A549 (cell line): ENCODE data around the gene CCDC182.

Experiments used
- CTCF ChIP-seq: fragments of >200 bp; sonication (Bioruptor Twin); formaldehyde crosslinking; IDR thresholded peaks from 3 replicates; pipeline ENCODE4 v1.5.1; 2016
- ESRRA ChIP-seq: fragments of 150-350 bp; IDR thresholded peaks from 2 replicates; pipeline ENCODE4 v1.6.1; 2014; ENCODE audit warnings: mild to moderate bottlenecking, low read length, borderline replicate concordance
- POLR2A ChIP-seq: IDR thresholded peaks from 2 replicates; pipeline ENCODE4 v1.6.1; 2012; ENCODE audit warnings: mild to moderate bottlenecking, low read length
- RAD21 ChIP-seq, 2 experiments: fragments of >200 bp in 1 of 2; sonication (Bioruptor Twin) in 1 of 2; formaldehyde crosslinking in 1 of 2; IDR thresholded peaks in 1 of 2; conservative IDR thresholded peaks in 1 of 2; 2 replicates in 1 of 2; 3 replicates in 1 of 2; pipeline ENCODE4 v1.6.1; 2012 to 2018; ENCODE audit warnings: inconsistent platforms in 1 of 2
- RFX5 ChIP-seq: fragments of 450-650 bp; IDR thresholded peaks from 2 replicates; pipeline ENCODE4 v1.7.1; 2014; ENCODE audit warnings: antibody characterized with exemption, mild to moderate bottlenecking, moderate library complexity

GRCh38 chr17:57724729-57725125 is 20.4 kb downstream of the CCDC182 start:
- no peak for TF ChIP-seq RAD21 (conservative IDR thresholded peaks at IDR 0.05 in 1 of 2, IDR thresholded peaks at IDR 0.05 in 1 of 2)
- no peak for TF ChIP-seq POLR2A
- no peak for TF ChIP-seq CTCF
- TF ChIP-seq RFX5: no peak
- TF ChIP-seq ESRRA: no peak
